Keratinocyte (primary cell): Measurements from ENCODE around the gene TNRC18. TPM values are rescaled to one million over a fixed set of nuclear protein-coding genes. Genes with fewer than 3 reads are reported as not detected.

Experiments
- DNase-seq: peaks from one replicate; pipeline ENCODE4 v3.0.0-alpha.2; 2011; ENCODE audit warnings: low read depth, missing footprints, low spot score
- FAIRE-seq: peaks from 2 replicates; lab custom pipeline; 2011; peaks lifted over from hg19 to GRCh38; lab: Jason Lieb, UNC
- H2AFZ ChIP-seq: 2 replicates; pipeline ENCODE4 v1.6.0; 2012; ENCODE audit warnings: low read length, control low read depth, inconsistent platforms; ENCODE audit not compliant: control insufficient read depth
- H3K27ac ChIP-seq: 2 replicates; pipeline ENCODE4 v1.5.1; 2011; ENCODE audit warnings: low read length; ENCODE audit not compliant: control insufficient read depth, insufficient read depth
- H3K27me3 ChIP-seq: 3 replicates; pipeline ENCODE4 v1.6.0; 2011; ENCODE audit warnings: low read length; ENCODE audit not compliant: control insufficient read depth, insufficient read depth; ENCODE audit errors: extremely low read depth
- H3K36me3 ChIP-seq, 2 experiments: 2 replicates in 1 of 2; 3 replicates in 1 of 2; pipeline ENCODE4 v1.5.1; 2011; ENCODE audit warnings: low read length in 2 of 2, mild to moderate bottlenecking in 1 of 2; ENCODE audit not compliant: control insufficient read depth in 2 of 2, insufficient read depth in 2 of 2; ENCODE audit errors: extremely low read depth in 1 of 2
- H3K4me1 ChIP-seq: 3 replicates; pipeline ENCODE4 v1.5.1; 2011; ENCODE audit warnings: low read length; ENCODE audit not compliant: control insufficient read depth, insufficient read depth; ENCODE audit errors: extremely low read depth
- H3K4me2 ChIP-seq: 3 replicates; pipeline ENCODE4 v1.6.0; 2011; ENCODE audit warnings: low read depth, low read length; ENCODE audit not compliant: control insufficient read depth, insufficient read depth; ENCODE audit errors: extremely low read depth
- H3K4me3 ChIP-seq, 3 experiments: fragments of 200-600 bp in 1 of 3; sonication (generic) in 1 of 3; 2 replicates in 2 of 3; 3 replicates in 1 of 3; pipeline ENCODE4 v1.5.1; 2011 to 2016; ENCODE audit warnings: low read length in 3 of 3, mild to moderate bottlenecking in 3 of 3, control low read depth in 2 of 3, inconsistent platforms in 1 of 3, low read depth in 1 of 3, mixed read lengths in 1 of 3, mixed run types in 1 of 3, moderate library complexity in 1 of 3; ENCODE audit not compliant: control insufficient read depth in 2 of 3, insufficient read depth in 2 of 3; ENCODE audit errors: extremely low read depth in 1 of 3
- H3K79me2 ChIP-seq: 2 replicates; pipeline ENCODE4 v1.6.0; 2012; ENCODE audit warnings: low read length; ENCODE audit not compliant: control insufficient read depth, insufficient read depth
- H3K9ac ChIP-seq: 3 replicates; pipeline ENCODE4 v1.6.0; 2011; ENCODE audit warnings: low read length; ENCODE audit not compliant: control insufficient read depth, insufficient read depth; ENCODE audit errors: extremely low read depth
- H3K9me1 ChIP-seq: 3 replicates; pipeline ENCODE4 v1.6.0; 2011; ENCODE audit warnings: low read length; ENCODE audit not compliant: control insufficient read depth, insufficient read depth; ENCODE audit errors: extremely low read depth
- H3K9me3 ChIP-seq: 2 replicates; pipeline ENCODE4 v1.5.1; 2012; ENCODE audit warnings: low read depth, low read length; ENCODE audit not compliant: control insufficient read depth
- H4K20me1 ChIP-seq: 3 replicates; pipeline ENCODE4 v1.6.0; 2011; ENCODE audit warnings: low read length; ENCODE audit not compliant: control insufficient read depth, insufficient read depth; ENCODE audit errors: extremely low read depth
- CTCF ChIP-seq, 3 experiments: IDR thresholded peaks in 1 of 3; conservative IDR thresholded peaks in 1 of 3; optimal IDR thresholded peaks in 1 of 3; 2 replicates in 2 of 3; 3 replicates in 1 of 3; pipeline versions ENCODE3 to v1.5.1; 2011; ENCODE audit warnings: low read length in 3 of 3, mild to moderate bottlenecking in 3 of 3, moderate library complexity in 2 of 3, control low read depth in 1 of 3, inconsistent platforms in 1 of 3; ENCODE audit not compliant: insufficient read depth in 2 of 3; ENCODE audit errors: extremely low read depth in 1 of 3
- EZH2 ChIP-seq: IDR thresholded peaks from one replicate; pipeline ENCODE4 v1.6.1; 2012; ENCODE audit warnings: inconsistent platforms, mild to moderate bottlenecking, low read length, moderate library complexity
- dilution Hi-C: fragments of 300-500 bp; cut with MboI; formaldehyde crosslinking; loops from one replicate; pipeline ENCODE4 v1.7.0; 2020; ENCODE audit warnings: low sequenced_read_pairs; ENCODE audit not compliant: extremely low pct_ligation_motif_present
- polyA plus RNA-seq, 5 experiments: library from polyadenylated mRNA; depleted of rRNA in 3 of 5; stranded (reverse) in 3 of 5; stranded (forward) in 1 of 5; unstranded in 1 of 5; fragments of >200 nt; gene quantifications; 1 replicate in 1 of 5; 2 replicates in 3 of 5; 3 replicates in 1 of 5; pipeline versions ENCODE4 v1.2.1 to v1.2.3, GENCODE V29; 2011 to 2012; ENCODE audit warnings: missing spikeins in 2 of 5, low read depth in 1 of 5, low replicate concordance in 1 of 5

TNRC18 gene
- polyA plus RNA-seq, 1 donor (not counting 4 experiments of a cell fraction or from before 2014, with no cell fraction given) = 13.2 TPM

GRCh38 chr7:5303061-5303460 is 120.6 kb downstream of the TNRC18 start:
- Histone ChIP-seq H3K27ac (no peak overlapping the region), H2AFZ (no peak overlapping the region), H4K20me1 (no peaks in the 10 kb centered on the region), H3K4me1 (no peaks in the 10 kb centered on the region), H3K4me2 (no peak overlapping the region), H3K36me3 (peaks cover 0 to 2% of the 10 kb centered on the region in 2 experiments), H3K4me3 (no peak overlapping the region), H3K9me1 (no peaks in the 10 kb centered on the region), H3K9ac (no peak overlapping the region), H3K79me2 (no peaks in the 10 kb centered on the region), H3K27me3 (peaks cover 3% of the 10 kb centered on the region), H3K9me3 (no peaks in the 10 kb centered on the region)
- TF ChIP-seq CTCF (optimal IDR thresholded peaks at IDR 0.05 in 1 of 3, IDR thresholded peaks at IDR 0.05 in 1 of 3, conservative IDR thresholded peaks at IDR 0.05 in 1 of 3; ENCODE audit: extremely low read depth in 1 of 3, insufficient read depth in 2 of 3, low read length in 3 of 3) (no peak), EZH2 (no peak)
- FAIRE-seq = no peak
- dilution Hi-C loops = no loop called here
- DNase-seq = no peak

- TF ChIP-seq CTCF (optimal IDR thresholded peaks at IDR 0.05 in 1 of 3, IDR thresholded peaks at IDR 0.05 in 1 of 3, conservative IDR thresholded peaks at IDR 0.05 in 1 of 3; ENCODE audit: extremely low read depth in 1 of 3, insufficient read depth in 2 of 3, low read length in 3 of 3) (peak in 1 of 3 experiments; percentile 16), EZH2 (no peak)
- H3K4me1 ChIP-seq = no peaks in the 10 kb centered on the region
- H3K9ac ChIP-seq = no peak overlapping the region
- no peak overlapping the region for H3K27ac ChIP-seq
- H3K9me1 ChIP-seq = no peaks in the 10 kb centered on the region
- no peaks in the 10 kb centered on the region for H4K20me1 ChIP-seq
- no peaks in the 10 kb centered on the region for H3K79me2 ChIP-seq
- no peak overlapping the region for H3K4me3 ChIP-seq
- no peaks in the 10 kb centered on the region for H3K36me3 ChIP-seq
- H2AFZ ChIP-seq = no peak overlapping the region
- FAIRE-seq = no peak
- H3K27me3 ChIP-seq = peaks cover 8% of the 10 kb centered on the region
- H3K4me2 ChIP-seq = no peak overlapping the region
- dilution Hi-C loops = no loop called here
- H3K9me3 ChIP-seq = no peaks in the 10 kb centered on the region
- no peak for DNase-seq
These were observed 121.1 kb downstream of the TNRC18 start for GRCh38 chr7:5302577-5302976.
